ENCODE measurements around the gene ZNF197. TPM values are rescaled to one million over a fixed set of nuclear protein-coding genes. Genes with fewer than 3 reads are reported as not detected.
A peak's percentile ranks its signal among the peaks of the same experiment; 100 is the strongest.
"Not testable (repeated sequence)": the region's sequence is repeated elsewhere in the genome, so short reads cannot be mapped to it uniquely, and the experiment has no call there.

ZNF197 gene
- total RNA-seq, 1 experiment from 2014 or later: 7.1 TPM

DNA sequence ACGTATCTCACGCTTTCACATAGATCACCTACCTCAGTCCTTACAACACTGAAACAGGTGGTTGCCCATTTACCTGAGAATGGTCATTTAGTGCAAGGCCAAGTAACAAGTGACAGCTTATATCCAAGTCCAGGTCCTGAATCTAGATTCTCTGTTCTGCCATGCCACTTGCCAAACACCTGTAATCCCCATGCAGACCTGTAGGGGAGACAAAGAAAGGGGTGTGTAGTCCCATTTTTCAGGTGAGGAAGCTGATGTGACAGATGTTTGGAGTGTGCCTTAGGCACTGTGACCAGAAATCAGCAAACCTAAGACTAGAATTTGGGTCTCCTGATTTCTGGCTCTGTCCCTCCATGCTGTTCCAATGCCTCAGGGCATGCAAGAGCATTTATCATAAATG lies 36.4 kb downstream of the ZNF197 start:
- no peak for DNase-seq (ENCODE audit: low spot score)

DNA sequence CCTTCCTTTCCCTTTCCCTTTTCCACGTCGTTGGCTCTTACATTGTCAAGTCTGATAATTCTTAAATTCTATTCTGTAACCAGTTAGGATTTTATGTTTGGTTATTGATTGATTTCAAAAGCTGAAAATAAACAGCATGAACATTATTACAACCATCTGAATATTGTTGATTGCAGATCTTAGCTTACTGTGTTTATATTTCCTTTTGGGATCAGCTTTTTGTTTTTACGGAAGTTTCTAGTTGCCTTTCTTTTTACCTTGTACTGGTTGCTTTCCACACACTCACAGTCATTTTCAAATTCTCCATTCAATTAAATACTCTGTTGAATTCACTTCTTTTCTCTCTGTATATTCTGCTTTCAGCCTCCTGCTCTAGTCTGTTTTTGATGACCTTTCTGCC lies 40.3 kb downstream of the ZNF197 start:
- no peak for DNase-seq (ENCODE audit: low spot score)

DNA sequence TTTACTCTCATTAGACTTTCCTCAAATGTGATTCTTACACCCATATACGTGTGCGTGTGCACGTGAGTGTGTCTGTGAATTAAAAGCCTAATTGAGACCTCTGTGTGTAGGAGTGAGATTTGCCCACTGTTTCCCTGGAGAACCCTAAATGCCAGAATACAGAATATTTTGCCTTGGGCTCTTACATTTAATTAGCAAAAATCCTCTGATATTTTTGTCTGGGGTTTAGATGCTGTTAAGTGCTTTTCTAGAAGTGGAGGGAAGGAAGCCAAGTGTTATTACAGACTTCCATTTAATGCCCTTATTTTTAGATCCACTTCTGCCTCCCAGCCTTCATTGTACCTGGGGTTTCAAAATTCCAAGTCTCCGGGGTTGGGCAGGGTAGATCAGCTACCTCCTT lies 41.5 kb downstream of the ZNF197 start:
- no peak for DNase-seq (ENCODE audit: low spot score)

DNA sequence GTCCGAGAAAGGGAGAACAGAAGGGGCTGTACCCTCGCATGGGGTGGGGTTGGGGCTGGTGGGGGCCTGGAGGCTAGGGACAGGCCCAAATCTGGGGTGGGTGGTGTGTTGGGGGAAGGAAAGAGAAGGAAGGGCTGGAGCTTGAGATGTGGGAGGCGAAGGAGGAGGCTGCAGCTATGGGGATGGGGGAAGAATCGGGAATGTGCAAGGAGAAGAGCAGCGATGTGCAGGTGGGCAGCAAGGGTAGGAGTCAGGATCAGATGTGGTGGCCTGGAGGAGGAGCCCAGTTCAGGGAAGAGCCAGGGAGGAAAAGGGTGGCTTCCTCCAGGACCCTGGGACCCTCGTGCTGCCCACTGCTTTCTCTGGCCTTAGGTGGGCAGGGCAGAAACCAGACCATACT lies 44.9 kb downstream of the ZNF197 start:
- DNase-seq (ENCODE audit: low spot score): no peak

DNA sequence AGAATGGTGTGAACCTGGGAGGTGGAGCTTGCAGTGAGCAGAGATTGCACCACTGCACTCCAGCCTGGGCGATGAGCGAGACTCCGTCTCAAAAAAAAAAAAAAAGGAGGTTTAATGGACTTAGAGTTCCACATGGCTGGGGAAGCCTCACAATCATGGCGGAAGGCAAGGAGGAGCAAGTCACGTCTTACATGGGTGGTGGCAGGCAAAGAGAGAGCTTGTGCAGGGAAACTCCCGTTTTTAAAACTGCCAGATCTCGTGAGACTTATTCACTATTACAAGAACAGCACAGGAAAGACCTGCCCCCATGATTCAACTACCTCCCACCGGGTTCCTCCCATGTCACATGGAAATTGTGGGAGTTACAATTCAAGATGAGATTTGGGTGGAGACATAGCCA lies 48.6 kb downstream of the ZNF197 start:
- DNase-seq (ENCODE audit: low spot score): not testable (repeated sequence)

DNA sequence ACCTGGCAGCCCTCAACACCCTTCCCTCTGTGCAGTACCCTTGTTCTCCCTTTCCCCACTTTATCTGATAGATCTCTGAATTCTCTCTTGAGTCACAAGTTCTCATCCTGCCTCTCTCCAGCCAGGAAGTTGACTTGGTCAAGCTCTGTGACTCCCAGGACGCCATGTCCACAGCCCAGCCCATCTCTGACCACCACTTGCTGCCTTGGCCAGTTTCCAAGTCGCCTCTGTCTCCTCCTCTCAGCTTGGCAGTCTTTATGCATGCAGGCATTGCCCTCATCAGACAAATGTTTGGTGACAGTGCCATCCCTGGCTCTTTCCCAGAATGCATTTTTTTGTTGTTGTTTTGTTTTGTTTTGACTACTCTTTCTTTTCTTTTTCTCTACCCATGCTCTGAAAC lies 49.4 kb downstream of the ZNF197 start:
- DNase-seq (ENCODE audit: low spot score): no peak

DNA sequence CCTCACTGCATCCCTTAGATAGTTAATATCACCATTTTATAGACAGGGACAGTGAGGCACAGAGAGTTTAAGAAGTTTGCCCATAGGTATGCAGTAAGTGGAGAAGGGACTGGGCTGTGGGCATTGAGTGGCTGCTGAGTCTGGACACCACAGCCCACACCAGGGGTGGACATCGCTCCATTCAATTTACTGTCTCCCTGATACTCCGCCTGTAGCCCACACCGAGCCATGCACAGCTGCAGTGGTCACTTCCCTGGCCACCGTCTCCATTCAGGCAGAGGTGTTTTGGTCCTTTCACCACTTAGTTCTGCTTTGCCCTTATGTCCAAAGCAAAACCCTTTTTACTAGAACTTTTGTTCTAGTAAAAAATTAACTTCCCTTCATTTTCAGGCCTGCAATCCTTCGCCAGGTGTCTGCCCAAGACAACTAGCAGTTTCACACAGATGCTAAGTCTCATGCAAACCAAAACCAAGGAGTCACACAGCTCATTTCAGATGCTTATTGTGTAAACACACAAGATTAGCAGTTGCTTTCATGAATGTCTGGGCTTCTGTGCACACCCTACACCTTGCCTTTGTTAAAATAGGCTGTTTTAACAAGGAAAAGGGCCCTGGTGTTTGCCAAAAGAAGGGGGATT lies 53.8 kb downstream of the ZNF197 start:
- no peak for DNase-seq (ENCODE audit: low spot score)

DNA sequence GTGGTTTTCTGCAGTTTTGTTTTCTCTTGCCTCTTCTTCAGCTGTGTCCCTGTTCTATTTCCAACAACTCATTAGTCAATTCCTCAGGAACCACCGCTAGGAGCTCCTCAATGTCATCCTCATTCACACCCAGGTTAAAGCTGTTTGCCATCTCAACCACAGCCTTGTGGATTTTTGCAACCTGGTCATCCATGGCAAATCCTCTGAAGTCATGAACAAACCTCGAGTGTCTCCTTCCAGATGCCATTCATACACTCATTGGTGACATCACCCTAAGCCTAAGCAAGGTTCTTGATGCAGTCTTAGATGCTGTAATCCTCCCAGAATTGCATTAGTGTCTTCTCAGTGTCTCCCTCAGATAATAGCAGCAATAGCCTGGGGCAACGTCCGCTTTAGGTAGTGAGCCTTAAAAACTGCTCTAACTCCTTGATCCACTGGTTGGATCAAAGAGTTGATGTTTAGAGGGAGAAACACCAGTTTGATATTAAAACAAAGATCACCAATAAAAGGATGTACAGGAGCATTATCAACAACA lies 56.2 kb downstream of the ZNF197 start:
- DNase-seq (ENCODE audit: low spot score): no peak

DNA sequence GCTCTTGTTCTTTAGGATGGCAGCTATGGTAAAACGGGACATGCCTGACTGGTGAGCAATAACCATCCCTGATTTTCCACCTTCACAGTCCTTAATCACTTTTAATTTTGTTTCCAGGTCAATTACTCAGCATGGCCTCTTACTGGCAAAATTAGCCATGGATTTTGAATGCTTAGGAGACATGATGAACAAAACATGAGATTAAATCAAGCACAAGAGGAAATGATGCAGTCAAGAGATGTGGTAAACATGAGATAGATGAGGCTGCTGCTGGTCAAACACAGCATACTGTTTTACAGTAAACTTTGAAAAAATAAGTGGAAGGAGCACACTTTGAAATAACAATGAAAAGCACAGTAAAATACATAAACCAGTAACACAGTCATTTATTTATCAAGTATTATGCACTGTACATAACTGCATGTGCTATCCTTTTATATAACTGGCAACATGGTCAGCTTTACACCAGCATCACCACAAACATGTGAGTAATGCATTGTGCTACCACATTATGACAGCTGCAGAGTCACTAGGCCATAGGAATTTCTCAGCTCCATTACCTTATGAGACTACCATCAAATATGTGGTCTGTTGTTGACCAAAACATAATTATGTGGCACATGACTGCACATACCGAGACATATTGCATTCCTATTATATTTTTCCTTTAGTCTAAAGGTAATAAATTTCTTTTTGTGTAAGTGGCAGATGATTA lies 57.5 kb downstream of the ZNF197 start:
- no peak for DNase-seq (ENCODE audit: low spot score)

DNA sequence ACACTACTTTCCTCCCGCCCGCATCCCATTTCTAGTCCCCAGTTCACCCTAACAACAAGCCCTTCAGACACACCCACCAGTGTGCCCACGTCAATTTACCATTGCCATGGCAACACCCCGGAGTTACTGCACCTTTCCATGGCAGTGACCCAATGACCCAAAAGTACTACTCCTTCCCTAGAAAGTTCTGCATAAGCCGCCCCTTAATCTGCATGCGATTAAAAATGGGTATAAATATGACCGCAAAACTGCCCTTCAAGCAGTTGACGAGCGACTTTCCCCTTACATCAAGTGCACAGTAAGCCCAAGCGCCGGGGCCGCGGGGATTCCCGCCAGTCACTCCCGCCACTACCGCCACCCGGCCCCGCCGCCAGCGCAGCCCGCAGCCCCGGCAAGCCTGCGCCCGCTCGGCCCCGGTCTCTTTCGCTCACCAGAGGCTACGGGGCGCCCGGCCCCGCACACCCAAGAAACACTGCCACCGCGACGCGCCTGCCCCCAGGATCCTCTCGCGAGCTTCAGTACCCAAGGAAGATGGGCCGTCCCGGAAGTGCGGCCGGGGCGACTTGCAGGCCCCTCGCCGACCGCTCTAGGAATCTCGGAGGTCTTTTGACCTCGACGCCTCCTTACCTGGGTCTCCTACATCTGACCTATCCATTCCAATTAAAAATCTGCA lies 60.4 kb downstream of the ZNF197 start:
- peak; percentile 58 for DNase-seq (ENCODE audit: low spot score)

DNA sequence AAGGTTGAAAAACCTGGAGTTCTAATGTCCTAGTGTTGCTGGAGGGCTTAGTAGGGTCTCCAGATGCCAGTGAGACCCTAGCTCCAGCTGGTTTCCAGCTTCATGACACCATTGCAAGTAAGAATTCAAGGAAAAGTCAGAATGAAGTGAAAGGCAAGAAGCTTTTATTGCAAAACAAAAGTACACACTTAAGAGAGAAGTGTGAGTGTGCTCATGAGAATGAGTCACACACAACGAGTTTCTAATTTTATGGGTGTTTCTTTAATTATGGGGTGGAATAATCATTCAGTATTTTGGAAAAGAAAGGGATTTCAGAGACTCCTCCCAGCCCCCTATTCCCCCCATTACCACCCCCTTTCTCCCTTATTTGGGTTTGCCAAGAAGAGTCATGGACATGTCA lies 63.1 kb downstream of the ZNF197 start:
- DNase-seq (ENCODE audit: low spot score): no peak

Other genes starting within 250 kb of the ZNF197 start
- 1.2 and 2.0 TPM in 2 replicates for gene ZNF445, start 147.4 kb upstream of the ZNF197 start, total RNA-seq (2014; rRNA removed; shearing (Covaris generic))
- 0.99 and 1.4 TPM in 2 replicates for gene ZKSCAN7, start 69.8 kb upstream of the ZNF197 start, total RNA-seq (2014; rRNA removed; shearing (Covaris generic))
- 0.02 and 0.08 TPM in 2 replicates for gene ZNF660, start 40.1 kb upstream of the ZNF197 start, total RNA-seq (2014; rRNA removed; shearing (Covaris generic))
- gene ZNF35, start 23.7 kb downstream of the ZNF197 start, total RNA-seq (2014; rRNA removed; shearing (Covaris generic)): 11.0 and 14.1 TPM in 2 replicates
- gene ZNF502, start 87.6 kb downstream of the ZNF197 start, total RNA-seq (2014; rRNA removed; shearing (Covaris generic)): 1.0 and 2.1 TPM in 2 replicates
- 1.7 and 1.9 TPM in 2 replicates for gene ZNF501, start 104.6 kb downstream of the ZNF197 start, total RNA-seq (2014; rRNA removed; shearing (Covaris generic))
- gene KIAA1143, start 136.6 kb downstream of the ZNF197 start, total RNA-seq (2014; rRNA removed; shearing (Covaris generic)): 10.4 and 10.6 TPM in 2 replicates
- 11.1 and 15.7 TPM in 2 replicates for gene KIF15, start 136.8 kb downstream of the ZNF197 start, total RNA-seq (2014; rRNA removed; shearing (Covaris generic))
- 4.3 and 5.4 TPM in 2 replicates for gene TMEM42, start 236.9 kb downstream of the ZNF197 start, total RNA-seq (2014; rRNA removed; shearing (Covaris generic))
- 1.2 TPM in 1 of 2 replicates, not detected in the other for gene TGM4, start 249.6 kb downstream of the ZNF197 start, total RNA-seq (2014; rRNA removed; shearing (Covaris generic))

All from H4 (cell line).